HEK293 (cell line): ENCODE results near the gene INPP5D.

ENCODE experiments used
- CTCF ChIA-PET: fragments of 350-600 bp; formaldehyde crosslinking; extraction: SDS; loops from one replicate; lab custom pipeline; 2021; ENCODE audit warnings: antibody characterized with exemption; lab: Yijun Ruan, JAX
- POLR2A ChIA-PET: fragments of 300-600 bp; formaldehyde crosslinking; extraction: SDS; loops from one replicate; lab custom pipeline; 2020; ENCODE audit warnings: antibody characterized with exemption, inconsistent platforms; lab: Yijun Ruan, JAX
- H3K27ac ChIP-seq: fragments of 200-500 bp; sonication (Bioruptor generic); 2 replicates; pipeline ENCODE4 v1.5.1; 2014; ENCODE audit warnings: low read depth, low read length, control low read depth, inconsistent platforms; ENCODE audit errors: extremely low read depth
- H3K36me3 ChIP-seq, 2 experiments: fragments of 200-500 bp in 1 of 2; sonication (Bioruptor generic) in 1 of 2; 1 replicate in 1 of 2; 2 replicates in 1 of 2; pipeline ENCODE4 v1.5.1; 2014 to 2017; ENCODE audit warnings: inconsistent platforms in 2 of 2, low read length in 2 of 2; ENCODE audit not compliant: control insufficient read depth in 2 of 2, insufficient read depth in 1 of 2
- H3K4me1 ChIP-seq: fragments of 200-500 bp; sonication (Bioruptor generic); 2 replicates; pipeline ENCODE4 v1.5.1; 2014; ENCODE audit warnings: mild to moderate bottlenecking, low read length, inconsistent platforms; ENCODE audit not compliant: control insufficient read depth, insufficient read depth
- H3K4me3 ChIP-seq: 2 replicates; pipeline ENCODE4 v1.5.1; 2011; ENCODE audit warnings: low read depth, mild to moderate bottlenecking, control low read depth, low read length, moderate library complexity
- H3K9me3 ChIP-seq: fragments of 200-500 bp; sonication (Bioruptor generic); 2 replicates; pipeline ENCODE4 v1.5.1; 2014; ENCODE audit warnings: low read depth, low read length, inconsistent platforms; ENCODE audit not compliant: control insufficient read depth, insufficient read depth
- FEZF1 ChIP-seq: fragments of 450-650 bp; formaldehyde crosslinking; IDR thresholded peaks from 2 replicates; pipeline ENCODE4 v1.5.1; 2016; ENCODE audit warnings: missing biosample characterization, missing genetic modification characterization
- HOXD13 ChIP-seq: sonication (generic); formaldehyde crosslinking; IDR thresholded peaks from 2 replicates; pipeline ENCODE4 v1.8.0; 2022; ENCODE audit warnings: missing genetic modification reagents, borderline replicate concordance
- KLF7 ChIP-seq: fragments of 450-650 bp; formaldehyde crosslinking; IDR thresholded peaks from 2 replicates; pipeline ENCODE4 v1.5.1; 2016; ENCODE audit warnings: missing biosample characterization, missing genetic modification characterization, borderline replicate concordance
- PBX3 ChIP-seq: sonication (generic); formaldehyde crosslinking; IDR thresholded peaks from 2 replicates; pipeline ENCODE4 v1.8.1; 2022; ENCODE audit warnings: mild to moderate bottlenecking, moderate library complexity, missing genetic modification reagents
- PRDM1 ChIP-seq: fragments of 450-650 bp; formaldehyde crosslinking; IDR thresholded peaks from 2 replicates; pipeline ENCODE4; 2016; ENCODE audit warnings: missing biosample characterization, missing genetic modification characterization
- ZNF132 ChIP-seq: fragments of 450-650 bp; formaldehyde crosslinking; IDR thresholded peaks from 2 replicates; pipeline ENCODE4 v1.5.1; 2017; ENCODE audit warnings: missing biosample characterization, missing genetic modification characterization, borderline replicate concordance
- ZNF140 ChIP-seq: fragments of 450-650 bp; formaldehyde crosslinking; IDR thresholded peaks from 2 replicates; pipeline ENCODE4 v1.5.1; 2016; ENCODE audit warnings: missing biosample characterization, missing genetic modification characterization
- ZNF2 ChIP-seq: fragments of 450-650 bp; formaldehyde crosslinking; IDR thresholded peaks from 2 replicates; pipeline ENCODE4 v1.5.1; 2016; ENCODE audit warnings: missing biosample characterization, missing genetic modification characterization
- ZNF23 ChIP-seq: fragments of 450-650 bp; formaldehyde crosslinking; IDR thresholded peaks from 2 replicates; pipeline ENCODE4 v1.5.1; 2016; ENCODE audit warnings: missing biosample characterization, missing genetic modification characterization, borderline replicate concordance
- ZNF239 ChIP-seq: fragments of 450-650 bp; formaldehyde crosslinking; IDR thresholded peaks from 2 replicates; pipeline ENCODE4 v1.5.1; 2016; ENCODE audit warnings: missing biosample characterization, missing genetic modification characterization
- ZNF350 ChIP-seq: fragments of 450-650 bp; formaldehyde crosslinking; IDR thresholded peaks from 2 replicates; pipeline ENCODE4 v1.5.0; 2017; ENCODE audit warnings: missing biosample characterization, mild to moderate bottlenecking, missing genetic modification characterization
- ZNF488 ChIP-seq: fragments of 450-650 bp; formaldehyde crosslinking; IDR thresholded peaks from 2 replicates; pipeline ENCODE4 v1.5.1; 2016; ENCODE audit warnings: missing biosample characterization, missing genetic modification characterization
- ZNF580 ChIP-seq: fragments of 450-650 bp; formaldehyde crosslinking; IDR thresholded peaks from 2 replicates; pipeline ENCODE4 v1.5.1; 2016; ENCODE audit warnings: missing biosample characterization, missing genetic modification characterization
- ZNF600 ChIP-seq: fragments of 450-650 bp; formaldehyde crosslinking; IDR thresholded peaks from 2 replicates; pipeline ENCODE4 v1.5.1; 2016; ENCODE audit warnings: missing biosample characterization, missing genetic modification characterization
- ZNF768 ChIP-seq: fragments of 450-650 bp; formaldehyde crosslinking; IDR thresholded peaks from 2 replicates; pipeline ENCODE4 v1.5.1; 2018; ENCODE audit warnings: missing biosample characterization, mild to moderate bottlenecking, missing genetic modification characterization
- TF ChIP-seq, protein P1 (sequence below): fragments of 450-650 bp; formaldehyde crosslinking; IDR thresholded peaks from 2 replicates; pipeline ENCODE4 v1.5.1; 2016; ENCODE audit warnings: missing biosample characterization, missing genetic modification characterization

The INPP5D gene

DNA sequence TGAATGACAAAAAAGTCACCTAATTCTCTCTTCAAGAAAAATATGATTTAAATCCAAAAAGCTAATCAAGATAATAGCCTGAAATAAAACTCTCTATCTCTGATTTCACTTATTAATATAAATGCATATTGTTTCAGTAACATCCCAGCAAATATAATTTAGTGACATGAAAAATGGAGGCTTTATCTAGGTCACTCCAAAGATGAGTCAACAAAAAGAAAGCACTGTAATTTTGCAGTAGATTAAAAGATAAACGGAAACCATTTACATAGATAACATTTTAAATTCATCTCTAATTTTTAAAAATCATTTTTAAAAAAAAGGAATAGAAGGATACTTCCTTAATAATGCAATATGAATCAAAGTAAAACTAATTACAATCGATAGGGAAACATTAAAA is 76.9 kb downstream of the INPP5D start (continued):
- no peak for TF ChIP-seq HOXD13

DNA sequence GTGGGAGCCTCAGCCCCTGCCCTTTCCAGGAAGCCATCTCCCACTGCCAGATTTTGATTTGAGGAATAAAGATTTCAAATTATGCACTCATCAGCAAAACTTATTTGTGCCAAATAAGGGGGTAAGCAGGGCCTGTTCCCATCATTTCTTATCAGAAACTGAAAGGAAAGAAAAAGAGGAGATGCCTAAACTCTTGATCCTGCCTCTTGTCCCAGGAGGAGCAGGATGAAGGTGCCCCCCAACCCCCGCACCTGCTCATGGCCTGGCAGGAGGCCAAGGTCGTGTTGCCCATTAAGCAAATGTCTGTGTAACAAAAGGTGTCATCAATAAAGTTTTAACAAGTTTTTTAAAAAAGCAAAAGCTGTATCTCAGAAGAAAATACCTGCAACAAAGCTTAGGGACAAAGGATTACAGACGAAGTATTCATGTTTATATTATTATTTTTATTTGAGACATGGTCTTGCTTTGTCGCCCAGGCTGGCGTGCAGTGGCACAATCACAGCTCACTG is 80.0 kb downstream of the INPP5D start:
- Histone ChIP-seq H3K4me1 (no peaks in the 10 kb centered on the region), H3K27ac (no peak overlapping the region), H3K36me3 (peaks cover 0 to 3% of the 10 kb centered on the region in 2 experiments; a peak in 1 of 3 replicates), H3K9me3 (no peaks in the 10 kb centered on the region), H3K4me3 (no peak overlapping the region; the same call in 1 of the 2 replicates)
- ChIA-PET CTCF (no interaction called here), POLR2A (no interaction called here)
- TF ChIP-seq ZNF768 (tag by site-specific recombination) = no peak

DNA sequence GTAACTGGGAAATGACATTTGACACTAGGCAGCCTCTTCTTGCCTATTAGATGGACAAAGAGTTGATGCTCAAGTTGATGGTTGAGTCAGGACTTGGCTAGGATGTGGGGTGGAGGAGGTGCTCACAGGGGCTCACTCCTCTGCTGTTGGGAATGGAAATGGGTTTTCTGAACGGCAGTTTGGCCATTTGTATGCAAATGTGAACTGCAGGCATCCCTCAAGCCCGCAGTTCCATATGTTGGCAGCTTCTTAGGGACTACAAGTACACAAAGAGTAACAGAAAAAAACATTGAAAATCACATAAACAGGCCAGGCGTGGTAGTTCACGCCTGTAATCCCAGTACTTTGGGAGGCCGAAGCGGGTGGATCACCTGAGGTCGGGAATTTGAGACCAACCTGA is 80.8 kb downstream of the INPP5D start:
- peaks cover 0 to 5% of the 10 kb centered on the region in 2 experiments; a peak in 1 of 3 replicates for H3K36me3 ChIP-seq
- TF ChIP-seq ZNF239 (tag by site-specific recombination) = no peak
- no peak for TF ChIP-seq ZNF140
- no peak for TF ChIP-seq ZNF488 (tag by site-specific recombination)
- no peak for TF ChIP-seq KLF7 (tag by site-specific recombination)
- no peak for TF ChIP-seq FEZF1
- no peak for TF ChIP-seq PRDM1 (tag by site-specific recombination)
- no peak for TF ChIP-seq ZNF580 (tag by site-specific recombination)
- H3K27ac ChIP-seq = no peak overlapping the region
- no peaks in the 10 kb centered on the region for H3K9me3 ChIP-seq
- no peak overlapping the region for H3K4me3 ChIP-seq
- H3K4me1 ChIP-seq = no peaks in the 10 kb centered on the region
- POLR2A ChIA-PET = no interaction called here
- CTCF ChIA-PET = no interaction called here

DNA sequence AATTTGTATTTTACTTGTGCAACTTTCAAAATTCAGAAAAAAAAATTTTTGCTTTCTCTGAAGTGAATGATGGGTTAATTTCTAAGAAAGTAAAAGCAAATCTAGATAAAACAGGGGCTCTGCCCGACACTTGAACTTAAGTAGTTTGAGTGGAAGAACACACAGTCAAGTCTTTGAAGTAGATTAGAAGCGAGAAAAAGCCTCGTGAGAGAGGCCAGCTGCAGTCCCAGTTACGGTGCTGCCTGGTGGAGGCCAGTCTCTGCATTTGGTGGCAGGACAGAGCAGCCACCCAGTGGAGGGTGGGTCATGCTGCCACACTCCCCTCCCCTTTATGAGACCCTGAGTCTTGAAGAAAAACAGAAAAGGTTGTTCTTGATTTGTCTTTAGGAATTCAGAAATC is 81.8 kb downstream of the INPP5D start:
- Histone ChIP-seq H3K9me3 (no peaks in the 10 kb centered on the region), H3K4me1 (no peaks in the 10 kb centered on the region), H3K4me3 (no peak overlapping the region), H3K27ac (no peak overlapping the region), H3K36me3 (peaks cover 0 to 9% of the 10 kb centered on the region in 2 experiments; a peak in 1 of 3 replicates)
- CTCF ChIA-PET = no interaction called here
- TF ChIP-seq PBX3 (CRISPR knock-in tag) (no peak), ZNF23 (tag by site-specific recombination) (no peak), ZNF2 (no peak), ZNF239 (tag by site-specific recombination) (no peak), ZNF350 (tag by site-specific recombination) (no peak), ZNF132 (no peak), ZNF600 (tag by site-specific recombination) (no peak)
- TF ChIP-seq, protein P1, sequence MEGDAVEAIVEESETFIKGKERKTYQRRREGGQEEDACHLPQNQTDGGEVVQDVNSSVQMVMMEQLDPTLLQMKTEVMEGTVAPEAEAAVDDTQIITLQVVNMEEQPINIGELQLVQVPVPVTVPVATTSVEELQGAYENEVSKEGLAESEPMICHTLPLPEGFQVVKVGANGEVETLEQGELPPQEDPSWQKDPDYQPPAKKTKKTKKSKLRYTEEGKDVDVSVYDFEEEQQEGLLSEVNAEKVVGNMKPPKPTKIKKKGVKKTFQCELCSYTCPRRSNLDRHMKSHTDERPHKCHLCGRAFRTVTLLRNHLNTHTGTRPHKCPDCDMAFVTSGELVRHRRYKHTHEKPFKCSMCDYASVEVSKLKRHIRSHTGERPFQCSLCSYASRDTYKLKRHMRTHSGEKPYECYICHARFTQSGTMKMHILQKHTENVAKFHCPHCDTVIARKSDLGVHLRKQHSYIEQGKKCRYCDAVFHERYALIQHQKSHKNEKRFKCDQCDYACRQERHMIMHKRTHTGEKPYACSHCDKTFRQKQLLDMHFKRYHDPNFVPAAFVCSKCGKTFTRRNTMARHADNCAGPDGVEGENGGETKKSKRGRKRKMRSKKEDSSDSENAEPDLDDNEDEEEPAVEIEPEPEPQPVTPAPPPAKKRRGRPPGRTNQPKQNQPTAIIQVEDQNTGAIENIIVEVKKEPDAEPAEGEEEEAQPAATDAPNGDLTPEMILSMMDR (tag by site-specific recombination) = no peak
- POLR2A ChIA-PET = no interaction called here
